Measurements from ENCODE around the gene GMEB1.

Gene GMEB1

GRCh38 chr1:28751315-28752060 is 82.9 kb downstream of the GMEB1 start:
- H3K4me3 ChIP-seq (ENCODE audit: control insufficient read depth, low read depth, low read length): no peak overlapping the region
- no peak for TF ChIP-seq CTCF (IDR thresholded peaks at IDR 0.05; ENCODE audit: control insufficient read depth, insufficient read depth, low read depth, low read length, missing control alignments)
- DNase-seq (ENCODE audit: low read depth): peak; percentile 25

GRCh38 chr1:28755701-28756100 is 87.1 kb downstream of the GMEB1 start:
- DNase-seq (ENCODE audit: low read depth): no peak
- TF ChIP-seq CTCF (IDR thresholded peaks at IDR 0.05; ENCODE audit: control insufficient read depth, insufficient read depth, low read depth, low read length, missing control alignments): no peak
- no peak overlapping the region for H3K4me3 ChIP-seq (ENCODE audit: control insufficient read depth, low read depth, low read length)

- H3K4me3 ChIP-seq (ENCODE audit: control insufficient read depth, low read depth, low read length): no peak overlapping the region
- DNase-seq (ENCODE audit: low read depth): no peak
- no peak for TF ChIP-seq CTCF (IDR thresholded peaks at IDR 0.05; ENCODE audit: control insufficient read depth, insufficient read depth, low read depth, low read length, missing control alignments)
Observed at GRCh38 chr1:28756846-28757245, 88.3 kb downstream of the GMEB1 start.

- TF ChIP-seq CTCF (IDR thresholded peaks at IDR 0.05; ENCODE audit: control insufficient read depth, insufficient read depth, low read depth, low read length, missing control alignments): no peak
- no peak overlapping the region for H3K4me3 ChIP-seq (ENCODE audit: control insufficient read depth, low read depth, low read length)
- no peak for DNase-seq (ENCODE audit: low read depth)
Observed at GRCh38 chr1:28758420-28758819, 89.8 kb downstream of the GMEB1 start.

- no peak overlapping the region for H3K4me3 ChIP-seq (ENCODE audit: control insufficient read depth, low read depth, low read length)
- TF ChIP-seq CTCF (IDR thresholded peaks at IDR 0.05; ENCODE audit: control insufficient read depth, insufficient read depth, low read depth, low read length, missing control alignments): no peak
Observed at GRCh38 chr1:28759257-28759656, 90.7 kb downstream of the GMEB1 start.

GRCh38 chr1:28761189-28761588 is 92.6 kb downstream of the GMEB1 start:
- no peak overlapping the region for H3K4me3 ChIP-seq (ENCODE audit: control insufficient read depth, low read depth, low read length)
- no peak for TF ChIP-seq CTCF (IDR thresholded peaks at IDR 0.05; ENCODE audit: control insufficient read depth, insufficient read depth, low read depth, low read length, missing control alignments)
- DNase-seq (ENCODE audit: low read depth): no peak

More at GRCh38 chr1:28759257-28759656, 90.7 kb downstream of the GMEB1 start:
- no peak for DNase-seq (ENCODE audit: low read depth)
